HG02884 (cell line): Measurements from ENCODE around the gene SSNA1.

Source experiments
- ATAC-seq: cut with Tn5 transposase; IDR thresholded peaks from one replicate; pipeline ENCODE4 v1.9.1; 2021; ENCODE audit warnings: mild to moderate bottlenecking, moderate library complexity; ENCODE audit not compliant: unreplicated experiment

Gene SSNA1, protein sequence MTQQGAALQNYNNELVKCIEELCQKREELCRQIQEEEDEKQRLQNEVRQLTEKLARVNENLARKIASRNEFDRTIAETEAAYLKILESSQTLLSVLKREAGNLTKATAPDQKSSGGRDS

GRCh38 chr9:137188490-137189296 is at the start of gene SSNA1, which contains the start of gene ANAPC2:
SSNA1 (plus strand) TSS chr9:137188676; CDS start chr9:137188727, 51 bp downstream.
ANAPC2 (minus strand) TSS chr9:137188560; CDS start chr9:137188532, 28 bp downstream.
- peak; percentile 74 for ATAC-seq

DNA sequence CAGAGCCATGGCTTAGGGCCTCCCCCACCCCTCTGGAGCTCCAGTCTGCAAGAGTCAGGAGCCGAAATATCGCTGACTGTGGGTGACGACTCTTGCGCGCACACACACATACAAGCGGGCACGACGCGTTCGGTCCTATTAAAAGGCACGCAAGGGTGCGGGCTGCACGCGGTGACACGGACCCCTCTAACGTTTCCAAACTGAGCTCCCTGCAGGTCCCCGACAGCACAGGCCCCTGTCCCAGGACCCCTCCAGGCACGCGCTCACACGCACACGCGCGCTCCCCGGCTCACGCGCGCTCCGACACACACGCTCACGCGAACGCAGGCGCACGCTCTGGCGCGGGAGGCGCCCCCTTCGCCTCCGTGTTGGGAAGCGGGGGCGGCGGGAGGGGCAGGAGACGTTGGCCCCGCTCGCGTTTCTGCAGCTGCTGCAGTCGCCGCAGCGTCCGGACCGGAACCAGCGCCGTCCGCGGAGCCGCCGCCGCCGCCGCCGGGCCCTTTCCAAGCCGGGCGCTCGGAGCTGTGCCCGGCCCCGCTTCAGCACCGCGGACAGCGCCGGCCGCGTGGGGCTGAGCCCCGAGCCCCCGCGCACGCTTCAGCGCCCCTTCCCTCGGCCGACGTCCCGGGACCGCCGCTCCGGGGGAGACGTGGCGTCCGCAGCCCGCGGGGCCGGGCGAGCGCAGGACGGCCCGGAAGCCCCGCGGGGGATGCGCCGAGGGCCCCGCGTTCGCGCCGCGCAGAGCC is 49.6 kb upstream of the SSNA1 start, which contains the start of gene GRIN1:
Gene GRIN1, plus strand, starts transcription at position 433 of the 746 bp plus-strand sequence. CDS start 333 bp downstream, outside the sequence.
- no peak for ATAC-seq

GRCh38 chr9:137139468-137140150 is 48.9 kb upstream of the SSNA1 start:
- no peak for ATAC-seq

GRCh38 chr9:137140151-137141012 is 48.1 kb upstream of the SSNA1 start:
- no peak for ATAC-seq

DNA sequence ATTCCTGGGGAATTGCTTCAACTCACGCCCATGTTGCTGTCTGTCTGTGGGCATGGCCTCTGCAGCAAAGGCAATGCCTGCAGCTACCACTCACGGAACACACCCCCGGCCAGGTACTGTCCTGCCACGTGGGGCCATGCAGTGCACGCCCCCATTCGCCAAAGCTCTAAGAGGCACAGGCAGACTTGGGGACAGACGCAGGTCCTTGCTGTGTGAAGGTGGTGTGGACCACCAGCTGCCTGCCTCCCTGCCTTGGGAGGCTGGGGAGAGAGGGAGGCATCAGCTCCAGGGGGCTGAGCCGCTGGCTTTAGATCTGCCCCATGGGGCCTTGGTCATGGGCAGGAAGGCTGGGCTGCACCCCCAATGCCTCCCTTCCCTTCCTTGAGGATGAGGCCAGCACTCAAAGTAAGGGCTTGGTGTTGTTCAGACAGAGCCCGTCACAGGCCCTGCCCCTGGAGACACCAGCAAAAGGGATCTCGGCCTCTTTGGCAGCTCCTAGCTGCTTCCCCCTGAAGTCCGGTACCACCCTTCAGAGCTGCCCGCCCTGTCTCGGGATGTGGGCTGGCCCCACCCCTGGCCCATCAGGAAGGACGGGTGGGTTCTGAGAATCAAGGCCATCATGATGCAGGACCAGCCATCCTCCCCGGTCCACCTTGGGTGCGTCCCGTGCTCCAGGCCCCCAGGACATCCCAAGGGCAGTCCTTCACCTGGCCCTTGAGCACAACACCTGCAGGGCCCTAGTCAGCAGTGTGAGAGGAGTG is 47.2 kb upstream of the SSNA1 start:
- no peak for ATAC-seq

- ATAC-seq = no peak
Observed at GRCh38 chr9:137141976-137142936, 46.2 kb upstream of the SSNA1 start.

GRCh38 chr9:137143459-137143858 is 45.0 kb upstream of the SSNA1 start:
- ATAC-seq = no peak

GRCh38 chr9:137145731-137146526 is 42.5 kb upstream of the SSNA1 start:
- no peak for ATAC-seq

GRCh38 chr9:137146527-137146918 is 42.0 kb upstream of the SSNA1 start:
- ATAC-seq = no peak

- ATAC-seq = no peak
Observed at GRCh38 chr9:137147091-137147792, 41.2 kb upstream of the SSNA1 start.

DNA sequence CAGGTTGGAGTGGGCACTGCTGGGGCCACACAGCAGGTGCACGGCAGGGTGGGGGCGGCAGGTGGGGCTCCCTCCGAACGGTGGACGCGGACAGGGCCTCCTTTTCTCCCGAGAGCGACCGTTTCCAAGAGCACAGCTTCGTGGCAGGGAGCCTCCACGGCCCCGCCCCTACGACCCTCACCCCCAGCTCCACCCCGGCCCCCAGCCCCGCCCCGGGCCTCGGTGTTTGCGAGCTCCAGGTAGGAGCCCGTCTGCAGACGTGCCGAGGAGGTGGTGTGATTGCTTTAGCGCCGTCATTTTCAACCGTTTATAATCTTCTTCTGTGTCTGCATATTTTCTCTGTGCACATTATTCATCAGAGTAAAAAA is 40.7 kb upstream of the SSNA1 start:
- no peak for ATAC-seq

DNA sequence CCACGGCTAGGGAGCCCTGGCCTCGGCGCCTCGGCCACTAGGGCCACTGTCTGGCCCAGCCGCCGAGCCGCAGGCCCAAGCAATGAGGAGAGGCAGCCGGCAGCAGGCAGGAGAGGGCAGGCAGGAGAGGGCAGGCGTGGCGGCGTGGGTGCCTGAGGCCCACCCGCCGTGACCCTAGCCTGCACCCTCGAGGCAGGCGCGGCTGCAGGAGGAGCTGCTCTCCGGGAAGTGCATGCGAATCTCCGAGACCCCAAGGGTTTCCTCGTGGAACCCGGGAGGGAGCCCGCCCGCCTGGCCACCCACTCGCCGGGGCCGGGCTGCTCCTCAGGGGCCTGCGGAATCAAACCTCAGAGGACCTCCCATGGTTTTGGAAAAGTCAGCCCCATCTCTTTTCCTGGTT is 40.2 kb upstream of the SSNA1 start:
- no peak for ATAC-seq

- no peak for ATAC-seq
Observed at GRCh38 chr9:137148661-137149060, 39.8 kb upstream of the SSNA1 start.

DNA sequence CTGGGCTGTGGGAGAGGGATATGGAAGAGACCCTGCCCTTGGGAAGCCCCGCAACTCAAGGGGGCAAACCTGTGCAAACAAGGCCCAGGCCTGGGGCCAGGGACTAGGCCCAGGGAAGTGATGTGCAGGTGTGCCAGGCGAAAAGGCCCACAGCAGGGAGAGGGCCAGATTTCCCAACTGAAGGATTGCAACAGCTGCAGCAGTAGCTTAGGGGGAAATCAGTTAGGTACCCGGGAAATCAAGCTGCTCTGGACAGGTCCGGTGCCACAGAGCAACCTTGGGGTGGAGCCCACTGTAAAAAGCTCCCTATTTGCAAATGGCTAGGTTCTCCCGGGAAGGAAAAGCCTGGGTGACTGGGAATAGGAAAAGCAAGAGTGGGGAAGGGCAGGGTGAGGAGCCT is 39.1 kb upstream of the SSNA1 start:
- no peak for ATAC-seq

DNA sequence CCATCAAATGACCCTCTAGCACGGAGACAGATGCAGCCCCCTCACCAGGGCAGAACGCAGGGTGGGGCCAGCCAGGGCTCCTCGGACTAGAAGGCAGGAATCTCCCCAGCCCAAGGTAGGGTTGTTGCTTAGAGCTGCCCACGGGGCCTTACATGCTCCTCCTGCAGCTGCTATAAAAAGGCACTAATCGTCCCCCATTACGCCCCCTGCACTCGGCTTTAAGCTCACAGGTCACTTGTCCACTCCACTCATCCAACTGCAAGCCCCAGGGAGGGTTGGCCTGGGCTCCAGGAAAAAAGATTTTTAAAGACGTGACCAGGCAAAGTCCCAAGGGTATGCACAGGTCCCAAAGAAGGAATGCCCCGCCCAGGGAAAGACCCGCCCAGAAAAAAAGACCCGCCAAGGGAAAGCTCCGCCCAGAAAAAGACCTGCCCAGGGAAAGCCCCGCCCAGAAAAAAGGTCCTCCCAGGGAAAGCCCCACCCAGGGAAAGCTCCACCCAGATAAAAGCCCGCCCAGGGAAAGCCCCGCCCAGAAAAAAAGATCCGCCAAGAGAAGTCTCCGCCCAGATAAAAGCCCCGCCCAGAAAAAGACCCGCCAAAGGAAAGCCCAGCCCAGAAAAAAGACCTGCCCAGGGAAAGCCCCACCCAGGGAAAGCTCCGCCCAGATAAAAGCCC is 38.4 kb upstream of the SSNA1 start:
- no peak for ATAC-seq
